ENCODE data around the gene COG1. TPM values are rescaled to one million over a fixed set of nuclear protein-coding genes. Genes with fewer than 3 reads are reported as not detected.

Gene COG1
- total RNA-seq, 2 experiments from 2014 or later = 83.0 to 86.2 TPM

DNA sequence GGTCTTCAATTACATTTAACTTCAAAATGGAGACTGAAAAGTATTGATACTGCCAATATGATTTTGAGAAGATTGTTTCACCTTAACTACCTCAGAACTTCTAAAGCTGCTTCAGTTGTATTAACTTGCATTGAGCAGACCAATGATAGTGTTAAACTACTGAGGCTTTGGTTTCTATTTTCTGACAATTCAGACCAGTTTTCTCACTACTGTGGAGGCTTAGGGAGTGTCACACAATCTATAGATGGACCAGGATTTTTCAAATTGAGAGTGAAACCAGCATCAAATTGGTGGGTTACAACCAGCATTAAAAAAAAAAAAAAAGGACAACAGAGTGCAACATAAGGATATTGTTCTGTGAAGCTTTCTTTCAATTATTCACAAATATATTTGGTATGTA, 21.2 kb downstream of the COG1 start:
- H3K4me3 Mint-ChIP-seq = no peak overlapping the region
- POLR2A ChIA-PET = interaction anchor here (1.8 kb wide), 1 partner anchor 18 kb away, joined by 7 read pairs; a partner anchor contains a TSS
- CTCF ChIA-PET = no interaction called here

DNA sequence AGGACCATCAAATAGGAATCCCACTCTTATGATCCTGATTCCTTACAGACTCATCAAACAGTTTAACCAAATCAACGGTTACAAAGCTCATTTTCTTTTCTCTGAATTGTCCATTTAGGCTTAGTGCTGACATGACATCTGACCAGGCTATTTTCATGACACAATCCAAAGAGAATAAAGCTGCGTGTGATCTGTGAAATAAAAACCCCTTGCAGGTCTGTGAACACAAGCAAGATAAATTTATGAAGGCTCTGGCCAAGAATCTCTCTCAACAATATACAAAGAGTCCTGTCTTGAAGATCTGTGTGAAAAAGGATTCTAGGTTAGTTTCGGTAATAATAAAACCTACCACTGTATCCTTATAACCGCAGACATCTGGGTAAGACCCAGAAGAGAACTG, 22.0 kb downstream of the COG1 start:
- intact Hi-C loops (cut with DNase I, micrococcal nuclease) = no loop called here
- ChIA-PET POLR2A (no interaction called here), CTCF (no interaction called here)
- Histone ChIP-seq H3K27me3 (ENCODE audit: control insufficient read depth in 1 of 2, insufficient read depth in 2 of 2, low read length in 2 of 2) (no peaks in the 10 kb centered on the region), H3K36me3 (ENCODE audit: insufficient read depth, low read length) (peaks cover 28% of the 10 kb centered on the region), H3K27ac (ENCODE audit: low read depth in 1 of 2, low read length in 2 of 2) (no peak overlapping the region), H3K9me3 (ENCODE audit: control insufficient read depth in 1 of 2, insufficient read depth in 1 of 2, low read length in 2 of 2) (no peaks in the 10 kb centered on the region), H3K4me1 (ENCODE audit: insufficient read depth, low read length) (peaks cover 26% of the 10 kb centered on the region), H3K4me3 (ENCODE audit: low read length) (no peak overlapping the region)
- DNase-seq (no peak), ATAC-seq (ENCODE audit: poor library complexity) (no peak)
- TF ChIP-seq, protein P1, sequence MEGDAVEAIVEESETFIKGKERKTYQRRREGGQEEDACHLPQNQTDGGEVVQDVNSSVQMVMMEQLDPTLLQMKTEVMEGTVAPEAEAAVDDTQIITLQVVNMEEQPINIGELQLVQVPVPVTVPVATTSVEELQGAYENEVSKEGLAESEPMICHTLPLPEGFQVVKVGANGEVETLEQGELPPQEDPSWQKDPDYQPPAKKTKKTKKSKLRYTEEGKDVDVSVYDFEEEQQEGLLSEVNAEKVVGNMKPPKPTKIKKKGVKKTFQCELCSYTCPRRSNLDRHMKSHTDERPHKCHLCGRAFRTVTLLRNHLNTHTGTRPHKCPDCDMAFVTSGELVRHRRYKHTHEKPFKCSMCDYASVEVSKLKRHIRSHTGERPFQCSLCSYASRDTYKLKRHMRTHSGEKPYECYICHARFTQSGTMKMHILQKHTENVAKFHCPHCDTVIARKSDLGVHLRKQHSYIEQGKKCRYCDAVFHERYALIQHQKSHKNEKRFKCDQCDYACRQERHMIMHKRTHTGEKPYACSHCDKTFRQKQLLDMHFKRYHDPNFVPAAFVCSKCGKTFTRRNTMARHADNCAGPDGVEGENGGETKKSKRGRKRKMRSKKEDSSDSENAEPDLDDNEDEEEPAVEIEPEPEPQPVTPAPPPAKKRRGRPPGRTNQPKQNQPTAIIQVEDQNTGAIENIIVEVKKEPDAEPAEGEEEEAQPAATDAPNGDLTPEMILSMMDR (IDR thresholded peaks at IDR 0.05) = no peak
- Mint-ChIP-seq H3K4me3 (no peak overlapping the region), H3K4me1 (ENCODE audit: low read depth) (peaks cover 48% of the 10 kb centered on the region), H3K36me3 (ENCODE audit: low read depth) (peaks cover 62% of the 10 kb centered on the region), H3K9me3 (no peaks in the 10 kb centered on the region), H3K27me3 (no peaks in the 10 kb centered on the region), H3K27ac (peak overlapping the region; percentile 24)

More for the DNA sequence above, 21.2 kb downstream of the COG1 start:
- TF ChIP-seq, protein P1 (IDR thresholded peaks at IDR 0.05) = no peak
- ATAC-seq (ENCODE audit: poor library complexity) = no peak
- Histone ChIP-seq H3K9me3 (ENCODE audit: control insufficient read depth in 1 of 2, insufficient read depth in 1 of 2, low read length in 2 of 2) (no peaks in the 10 kb centered on the region), H3K27me3 (ENCODE audit: control insufficient read depth in 1 of 2, insufficient read depth in 2 of 2, low read length in 2 of 2) (no peaks in the 10 kb centered on the region), H3K27ac (ENCODE audit: low read depth in 1 of 2, low read length in 2 of 2) (no peak overlapping the region), H3K36me3 (ENCODE audit: insufficient read depth, low read length) (peaks cover 35% of the 10 kb centered on the region), H3K4me3 (ENCODE audit: low read length) (no peak overlapping the region), H3K4me1 (ENCODE audit: insufficient read depth, low read length) (peaks cover 26% of the 10 kb centered on the region)
- intact Hi-C loops (cut with DNase I, micrococcal nuclease) = no loop called here
- Mint-ChIP-seq H3K27me3 (no peaks in the 10 kb centered on the region), H3K4me1 (ENCODE audit: low read depth) (peaks cover 49% of the 10 kb centered on the region), H3K27ac (peak overlapping the region; percentile 67), H3K9me3 (no peaks in the 10 kb centered on the region), H3K36me3 (ENCODE audit: low read depth) (peaks cover 63% of the 10 kb centered on the region)
- no peak for DNase-seq

DNA sequence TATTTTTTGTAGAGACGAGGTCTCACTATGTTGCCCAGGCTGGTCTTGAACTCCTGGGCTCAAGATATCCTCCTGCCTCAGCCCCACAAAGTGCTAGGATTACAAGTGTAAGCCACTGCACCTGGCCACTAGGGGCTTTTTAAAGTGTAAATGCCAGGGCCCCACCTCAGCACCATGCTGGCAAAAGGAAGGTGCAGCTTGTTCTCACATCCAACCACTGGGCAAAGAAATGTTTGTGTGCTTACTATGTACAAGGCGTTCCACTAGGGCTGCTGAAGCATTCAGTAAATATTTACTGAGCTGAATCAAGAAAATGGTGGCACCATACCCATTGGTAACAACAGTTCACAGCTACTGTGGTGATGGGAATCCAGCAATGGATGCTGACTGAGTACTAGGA, 22.6 kb downstream of the COG1 start:
- Mint-ChIP-seq H3K27ac (peak overlapping the region; percentile 24), H3K27me3 (no peaks in the 10 kb centered on the region), H3K9me3 (no peaks in the 10 kb centered on the region), H3K4me1 (ENCODE audit: low read depth) (peaks cover 42% of the 10 kb centered on the region), H3K36me3 (ENCODE audit: low read depth) (peaks cover 61% of the 10 kb centered on the region), H3K4me3 (no peak overlapping the region)
- DNase-seq (no peak), ATAC-seq (ENCODE audit: poor library complexity) (no peak)
- no peak overlapping the region for H3K4me3 ChIP-seq (ENCODE audit: low read length)
- no peak overlapping the region for H3K27ac ChIP-seq (ENCODE audit: low read depth in 1 of 2, low read length in 2 of 2)
- ChIA-PET CTCF (no interaction called here), POLR2A (no interaction called here)
- peaks cover 26% of the 10 kb centered on the region for H3K4me1 ChIP-seq (ENCODE audit: insufficient read depth, low read length)
- TF ChIP-seq, protein P1 (IDR thresholded peaks at IDR 0.05) = no peak
- intact Hi-C loops (cut with DNase I, micrococcal nuclease) = no loop called here
- H3K27me3 ChIP-seq (ENCODE audit: control insufficient read depth in 1 of 2, insufficient read depth in 2 of 2, low read length in 2 of 2) = no peaks in the 10 kb centered on the region
- no peaks in the 10 kb centered on the region for H3K9me3 ChIP-seq (ENCODE audit: control insufficient read depth in 1 of 2, insufficient read depth in 1 of 2, low read length in 2 of 2)
- H3K36me3 ChIP-seq (ENCODE audit: insufficient read depth, low read length) = peaks cover 25% of the 10 kb centered on the region
